Astrocyte (in vitro differentiated cells and primary cell): ENCODE results near the gene TEX26.

Source experiments
- EZH2 ChIP-seq: IDR thresholded peaks from 2 replicates; pipeline ENCODE4 v1.6.1; 2012; ENCODE audit warnings: mild to moderate bottlenecking, low read length, inconsistent platforms; ENCODE audit not compliant: insufficient read depth
- TF ChIP-seq, protein P1 (sequence below): IDR thresholded peaks from 2 replicates; pipeline ENCODE4 v1.5.1; 2011; ENCODE audit warnings: low read depth, mild to moderate bottlenecking, inconsistent platforms, low read length, moderate library complexity; ENCODE audit not compliant: insufficient read depth

- TF ChIP-seq, protein P1, sequence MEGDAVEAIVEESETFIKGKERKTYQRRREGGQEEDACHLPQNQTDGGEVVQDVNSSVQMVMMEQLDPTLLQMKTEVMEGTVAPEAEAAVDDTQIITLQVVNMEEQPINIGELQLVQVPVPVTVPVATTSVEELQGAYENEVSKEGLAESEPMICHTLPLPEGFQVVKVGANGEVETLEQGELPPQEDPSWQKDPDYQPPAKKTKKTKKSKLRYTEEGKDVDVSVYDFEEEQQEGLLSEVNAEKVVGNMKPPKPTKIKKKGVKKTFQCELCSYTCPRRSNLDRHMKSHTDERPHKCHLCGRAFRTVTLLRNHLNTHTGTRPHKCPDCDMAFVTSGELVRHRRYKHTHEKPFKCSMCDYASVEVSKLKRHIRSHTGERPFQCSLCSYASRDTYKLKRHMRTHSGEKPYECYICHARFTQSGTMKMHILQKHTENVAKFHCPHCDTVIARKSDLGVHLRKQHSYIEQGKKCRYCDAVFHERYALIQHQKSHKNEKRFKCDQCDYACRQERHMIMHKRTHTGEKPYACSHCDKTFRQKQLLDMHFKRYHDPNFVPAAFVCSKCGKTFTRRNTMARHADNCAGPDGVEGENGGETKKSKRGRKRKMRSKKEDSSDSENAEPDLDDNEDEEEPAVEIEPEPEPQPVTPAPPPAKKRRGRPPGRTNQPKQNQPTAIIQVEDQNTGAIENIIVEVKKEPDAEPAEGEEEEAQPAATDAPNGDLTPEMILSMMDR: no peak
- TF ChIP-seq EZH2: no peak
Observed at GRCh38 chr13:31018511-31018910, 86.1 kb downstream of the TEX26 start.
